Measurements from ENCODE around the gene SKI. TPM values are rescaled to one million over a fixed set of nuclear protein-coding genes. Genes with fewer than 3 reads are reported as not detected.

SKI gene
- total RNA-seq, 1 donor from 2014 or later, result 67.5 TPM

DNA sequence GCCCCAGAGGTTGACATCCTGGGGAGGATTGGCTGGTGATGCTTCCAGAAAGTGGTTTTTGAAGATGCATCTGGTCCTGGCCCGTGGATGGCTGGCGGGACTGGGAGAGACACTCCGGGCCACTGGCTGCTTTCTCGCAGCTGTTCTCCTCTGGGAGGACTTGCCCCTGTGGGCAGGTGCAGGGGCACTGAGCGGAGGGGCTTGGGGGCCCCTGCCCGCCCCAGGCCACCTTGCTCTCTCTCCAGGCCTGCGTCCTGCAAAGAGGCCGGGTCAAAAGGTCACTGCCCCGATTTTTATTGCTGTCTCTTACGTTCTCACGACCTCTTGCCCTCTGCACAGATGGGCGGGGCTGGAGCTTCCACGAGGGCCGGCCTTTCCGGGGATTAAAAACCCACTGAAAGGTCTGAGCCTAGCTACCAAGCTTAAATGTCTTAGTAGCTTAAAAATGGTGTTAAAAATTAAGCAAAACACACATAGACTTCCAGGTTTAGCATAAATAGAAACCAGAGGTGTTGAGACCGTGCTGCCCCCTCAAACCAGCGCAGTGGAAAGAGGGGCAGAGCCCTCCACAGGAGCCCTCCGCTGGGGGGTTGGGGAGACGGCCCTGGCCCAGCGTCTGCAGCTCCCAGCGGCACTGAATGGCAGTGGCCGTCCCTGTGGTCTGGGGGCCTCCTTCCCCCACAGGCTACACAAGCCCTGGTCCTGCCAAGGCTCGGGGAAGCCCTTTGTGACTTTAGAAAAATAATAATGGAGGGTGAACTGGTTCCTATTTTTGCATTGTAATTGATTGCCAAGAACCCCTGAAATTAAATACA lies 43.9 kb downstream of the SKI start:
- intact Hi-C loops (cut with micrococcal nuclease), result no loop called here

- intact Hi-C loops (cut with micrococcal nuclease), result no loop called here
These were observed 44.7 kb downstream of the SKI start for GRCh38 chr1:2272686-2273400.

DNA sequence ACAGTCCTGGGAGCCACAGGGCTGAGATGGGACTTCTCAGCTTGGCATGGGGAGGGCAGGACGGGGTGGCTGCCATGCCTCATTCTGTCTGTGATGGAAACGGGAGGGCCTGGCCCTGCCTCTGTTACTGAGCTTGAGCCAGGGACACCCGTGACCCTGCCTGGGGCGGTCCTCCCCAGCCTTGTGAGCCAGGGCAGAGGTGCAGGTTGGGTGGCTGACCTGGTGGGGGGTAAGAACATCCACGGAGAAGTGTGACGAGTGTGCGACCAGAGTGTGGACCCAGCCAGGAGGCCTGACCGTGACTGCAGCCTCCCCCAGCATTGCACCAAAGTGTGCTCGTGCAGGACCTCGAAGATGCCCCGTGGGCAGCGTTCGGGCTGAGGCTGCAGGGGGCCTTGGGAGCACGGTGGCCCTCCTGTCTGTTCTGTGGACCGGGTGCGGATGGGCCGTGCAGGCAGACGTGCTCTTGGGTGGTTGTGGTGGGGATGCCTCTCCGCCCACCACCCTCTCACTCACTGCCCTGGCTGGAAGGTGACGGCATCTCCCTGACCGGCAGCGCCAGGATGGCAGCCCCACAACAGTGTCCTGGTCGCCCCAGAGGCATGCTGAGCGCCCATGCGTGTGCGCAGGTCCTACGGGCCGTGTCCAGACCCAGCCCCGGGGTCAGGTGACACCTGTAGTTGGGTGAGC lies 45.4 kb downstream of the SKI start:
- intact Hi-C loops (cut with micrococcal nuclease), result no loop called here

GRCh38 chr1:2274231-2274928 lies 46.3 kb downstream of the SKI start:
- intact Hi-C loops (cut with micrococcal nuclease), result no loop called here

DNA sequence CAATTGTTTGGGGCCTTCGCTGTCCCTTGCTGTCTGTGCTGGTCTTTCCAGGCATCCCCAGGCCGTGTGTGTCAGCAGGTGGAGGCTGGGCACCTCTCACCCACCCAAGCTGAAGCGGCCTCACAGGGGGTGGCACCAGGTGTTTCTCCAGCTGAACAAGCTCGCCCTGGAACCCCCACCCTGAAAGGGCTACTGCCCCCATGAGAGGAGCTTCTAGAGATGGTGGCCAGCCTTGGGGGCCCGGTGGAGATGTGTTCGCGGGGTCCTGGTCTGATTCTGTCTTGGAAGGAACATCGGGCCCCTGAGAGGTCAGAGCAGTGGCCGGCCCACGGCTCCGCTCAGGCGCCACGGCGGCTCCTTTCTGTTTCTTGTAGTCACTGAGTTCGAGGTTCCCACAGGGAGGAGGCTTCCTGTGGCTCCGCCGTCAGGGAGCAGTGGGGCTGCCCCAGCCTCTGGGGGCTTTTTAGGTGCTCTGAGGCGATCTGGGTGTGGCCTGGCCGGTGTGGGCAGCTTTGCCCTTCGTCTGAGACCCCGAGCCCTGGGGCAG lies 46.9 kb downstream of the SKI start:
- intact Hi-C loops (cut with micrococcal nuclease), result no loop called here

DNA sequence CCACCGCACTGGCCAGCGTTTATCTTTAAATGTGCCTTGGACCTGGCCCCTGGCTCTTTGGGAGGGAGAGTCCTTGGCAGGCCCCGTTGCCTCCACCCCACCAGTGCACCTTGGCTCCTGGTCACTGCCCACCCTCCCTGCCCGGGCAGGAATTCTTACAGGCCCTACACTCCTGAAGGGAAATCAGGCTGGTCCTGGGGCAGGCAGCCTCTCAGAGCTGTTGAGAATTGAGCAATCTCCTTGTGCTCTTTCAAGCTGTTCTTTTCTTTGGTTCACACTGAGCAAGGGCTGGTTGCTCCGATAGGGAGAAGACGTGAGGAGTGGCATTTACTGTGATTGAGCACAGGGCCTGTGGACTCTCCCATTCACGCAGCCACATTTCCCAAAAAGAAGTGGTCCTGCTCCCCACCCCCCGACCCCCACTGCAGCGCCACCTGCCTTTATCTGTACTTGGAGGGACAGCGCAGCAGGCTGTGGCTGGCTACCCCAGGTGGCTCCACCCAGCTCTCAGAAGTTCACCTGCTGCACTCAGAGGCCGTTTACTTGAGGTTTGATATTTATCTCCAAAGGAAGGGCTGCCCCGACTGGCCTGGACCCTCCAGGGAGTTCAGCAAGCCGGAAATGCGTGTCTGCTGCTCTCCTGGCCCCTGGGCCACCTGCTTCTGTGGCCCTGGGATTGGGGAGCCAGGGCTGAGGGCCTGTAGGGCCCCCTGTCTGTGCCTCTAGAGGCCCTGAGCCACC lies 47.8 kb downstream of the SKI start:
- intact Hi-C loops (cut with micrococcal nuclease), result no loop called here

DNA sequence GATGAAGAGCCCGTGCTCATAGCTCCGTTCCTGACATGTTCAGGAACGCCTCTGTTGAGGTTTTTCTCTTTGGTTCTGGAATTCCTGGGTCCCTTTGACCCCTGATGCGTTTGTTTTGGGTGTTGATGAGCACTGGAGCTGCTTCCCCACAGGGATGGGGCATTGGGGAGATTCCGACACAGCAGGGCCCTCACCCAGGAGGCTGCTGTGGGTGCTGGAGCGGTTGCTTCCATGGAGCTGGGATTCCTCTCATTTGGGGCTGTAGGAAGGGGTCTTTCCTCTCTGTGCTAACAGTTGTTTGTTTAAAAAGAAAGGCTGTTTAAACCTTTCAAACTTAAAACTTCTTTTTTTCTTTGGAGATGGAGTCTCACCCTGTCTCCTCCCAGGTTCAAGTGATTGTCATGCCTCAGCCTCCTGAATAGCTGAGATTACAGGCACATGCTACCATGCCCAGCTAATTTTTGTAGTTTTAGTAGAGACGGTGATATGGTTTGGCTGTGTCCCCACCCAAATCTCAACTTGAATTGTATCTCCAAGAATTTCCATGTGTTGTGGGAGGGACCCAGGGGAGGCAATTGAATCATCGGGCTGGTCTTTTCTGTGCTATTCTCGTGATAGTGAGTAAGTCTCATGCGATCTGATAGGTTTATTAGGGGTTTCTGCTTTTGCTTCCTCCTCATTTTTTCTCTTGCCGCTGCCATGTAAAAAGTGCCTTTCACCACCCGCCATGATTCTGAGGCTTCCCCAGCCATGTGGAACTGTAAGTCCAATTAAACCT lies 48.9 kb downstream of the SKI start:
- intact Hi-C loops (cut with micrococcal nuclease), result no loop called here

- intact Hi-C loops (cut with micrococcal nuclease), result no loop called here
These were observed 49.8 kb downstream of the SKI start for GRCh38 chr1:2277741-2278488.

GRCh38 chr1:2278591-2279209 lies 50.6 kb downstream of the SKI start:
- intact Hi-C loops (cut with micrococcal nuclease), result no loop called here

- intact Hi-C loops (cut with micrococcal nuclease), result no loop called here
These were observed 51.1 kb downstream of the SKI start for GRCh38 chr1:2279210-2279639.

DNA sequence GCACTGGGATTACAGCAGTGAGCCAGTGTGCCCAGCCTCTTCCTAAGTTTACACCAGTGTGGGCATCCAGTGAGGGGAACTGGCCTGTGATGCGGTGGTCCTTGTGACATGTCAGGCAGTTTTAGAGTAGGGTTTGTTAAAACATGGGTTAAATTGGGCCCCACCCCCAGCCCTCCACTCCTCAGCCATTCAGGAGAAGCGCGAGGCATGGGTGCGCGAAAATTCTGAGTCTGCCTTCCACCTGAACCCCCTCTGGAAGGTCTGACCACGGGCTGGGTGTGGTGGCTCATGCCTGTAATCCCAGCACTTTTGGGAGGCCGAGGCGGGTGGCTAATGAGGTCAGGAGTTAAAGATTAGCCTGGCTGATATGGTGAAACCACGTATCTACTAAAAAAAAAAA lies 51.7 kb downstream of the SKI start:
- intact Hi-C loops (cut with micrococcal nuclease), result no loop called here

DNA sequence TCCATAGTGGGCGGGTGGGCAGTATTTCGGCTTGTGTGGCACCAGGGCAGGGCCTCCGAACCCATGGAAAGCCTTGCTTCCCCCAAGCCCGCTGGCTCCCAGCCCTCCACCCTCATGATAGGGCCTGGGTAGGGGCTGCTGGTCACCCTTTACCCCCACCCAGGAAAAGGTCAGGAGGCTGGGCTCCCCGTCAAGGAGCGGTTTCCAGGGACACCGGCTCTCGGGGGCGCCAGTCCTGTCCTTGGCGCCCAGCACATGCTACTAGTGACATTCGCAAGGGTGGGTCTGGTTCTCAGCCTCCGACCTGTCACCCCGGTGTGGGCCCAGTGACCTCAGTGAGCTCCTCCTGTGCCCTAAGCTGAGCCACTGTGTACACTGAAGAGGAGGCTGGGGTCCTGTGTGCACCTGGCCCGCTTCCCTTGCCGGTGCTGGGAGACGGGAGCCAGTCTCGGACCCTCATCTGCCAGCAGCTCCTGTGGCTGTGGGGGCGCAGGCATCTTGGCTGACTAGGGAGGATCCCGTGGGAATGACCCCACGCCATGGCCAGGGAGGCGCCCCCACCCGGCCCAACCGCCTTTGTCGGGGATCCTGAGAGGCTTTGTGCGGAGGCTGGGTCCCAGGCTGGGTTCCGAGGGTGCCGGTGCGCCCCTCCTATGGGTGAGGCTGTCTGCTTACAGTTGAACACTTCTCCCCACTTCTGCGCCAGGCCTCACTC lies 54.6 kb downstream of the SKI start:
- intact Hi-C loops (cut with micrococcal nuclease), result no loop called here

GRCh38 chr1:2283371-2283990 lies 55.4 kb downstream of the SKI start:
- intact Hi-C loops (cut with micrococcal nuclease), result no loop called here

DNA sequence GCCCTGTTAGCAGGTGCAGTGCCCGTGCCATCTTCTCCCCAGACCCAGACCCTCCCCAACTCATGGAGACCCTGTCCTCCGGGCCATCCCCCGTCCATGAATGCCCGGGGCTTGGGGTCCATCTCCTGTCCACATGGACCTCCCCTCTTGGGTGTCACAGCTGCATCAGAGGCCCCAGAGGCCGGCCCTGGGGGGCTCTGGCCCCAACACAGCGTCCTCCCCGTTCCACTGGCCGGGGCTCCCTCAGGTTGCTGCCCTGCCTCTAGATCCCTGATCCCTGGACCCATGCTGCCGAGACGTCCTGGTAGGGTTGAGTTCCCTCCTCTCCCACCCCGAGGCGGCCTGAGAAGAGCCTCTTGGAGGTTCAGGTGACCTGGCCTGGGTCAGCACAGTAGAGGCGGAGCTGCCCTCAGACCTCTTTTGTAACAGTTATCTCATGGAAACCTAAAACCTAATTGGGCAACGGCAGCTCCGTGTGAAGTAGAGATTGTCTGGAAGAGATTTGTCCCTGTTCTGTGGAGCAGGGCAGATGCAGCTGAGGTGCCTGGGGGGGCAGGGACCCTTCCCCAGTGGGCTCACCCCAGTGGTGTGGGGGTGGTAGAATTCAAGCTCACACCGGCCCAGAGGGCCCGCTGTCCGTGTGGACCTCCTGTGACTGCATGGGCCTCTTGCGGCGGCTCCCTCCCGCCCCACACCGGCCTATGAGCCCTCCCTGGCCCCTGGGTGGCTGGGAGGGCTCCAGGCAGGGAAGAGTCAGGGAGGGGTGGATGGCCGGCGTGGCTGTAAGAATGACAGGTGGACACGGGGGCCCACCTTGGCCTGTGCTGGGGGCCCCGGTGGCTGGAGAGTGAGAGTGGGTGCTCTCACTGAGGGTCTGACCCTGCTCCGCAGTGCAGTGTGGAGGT lies 56.1 kb downstream of the SKI start:
- intact Hi-C loops (cut with micrococcal nuclease), result no loop called here

DNA sequence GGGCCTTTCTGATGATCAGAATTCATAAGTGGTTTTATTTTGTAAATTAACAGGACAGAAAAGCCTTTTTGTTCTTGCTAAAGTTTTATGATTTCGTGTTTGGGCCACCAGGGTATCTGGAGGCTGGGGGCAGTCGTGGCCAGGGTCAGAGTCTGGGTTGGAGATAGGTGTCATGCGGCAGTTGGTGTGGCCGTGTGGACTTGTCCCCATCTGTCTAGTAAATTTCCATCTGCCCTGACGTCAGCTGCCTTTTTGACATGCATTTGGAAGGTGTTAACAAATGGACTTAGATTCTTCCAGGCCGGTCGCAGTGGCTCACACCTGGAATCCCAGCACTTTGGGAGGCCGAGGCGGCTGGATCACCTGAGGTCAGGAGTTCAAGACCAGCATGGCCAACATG lies 56.8 kb downstream of the SKI start:
- intact Hi-C loops (cut with micrococcal nuclease), result no loop called here

DNA sequence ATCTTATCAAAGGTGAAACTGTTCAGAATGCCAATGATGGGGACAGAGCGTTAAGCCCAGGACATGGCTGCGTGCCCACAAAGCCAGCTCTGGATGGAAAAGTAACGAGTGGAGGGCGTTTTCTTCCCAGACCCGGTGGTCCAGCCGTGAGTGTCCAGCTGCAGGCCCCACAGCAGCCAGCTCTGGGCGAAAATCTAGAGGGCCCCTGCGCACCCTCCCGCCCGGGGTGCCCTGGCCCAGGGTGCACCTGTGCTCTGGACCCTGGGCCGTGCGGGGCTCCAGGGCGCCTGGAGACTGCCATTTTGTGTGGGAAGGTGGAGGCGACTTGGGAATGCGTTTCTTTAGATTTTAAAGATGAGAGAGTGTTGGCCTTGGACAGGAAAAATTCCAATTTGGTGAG lies 58.8 kb downstream of the SKI start:
- intact Hi-C loops (cut with micrococcal nuclease), result no loop called here

DNA sequence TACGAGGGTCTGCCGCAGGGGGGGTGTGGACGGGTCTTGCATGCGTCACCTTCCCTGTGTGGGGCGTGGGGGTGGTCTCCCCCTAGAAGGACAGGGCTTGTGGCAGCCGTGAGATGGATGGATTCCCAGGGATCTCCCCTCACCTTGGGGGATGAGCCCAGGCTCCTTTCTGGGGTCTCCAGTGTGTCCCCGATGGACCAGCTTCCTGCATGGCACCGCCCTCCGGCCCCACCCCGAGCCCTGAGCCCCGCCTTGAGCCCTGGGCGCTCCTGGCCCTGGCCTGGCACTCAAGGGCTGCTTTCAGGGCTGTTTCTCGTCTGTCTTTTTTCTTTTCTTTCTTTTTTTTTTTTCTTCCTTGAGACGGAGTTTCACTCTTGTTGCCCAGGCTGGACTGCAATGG lies 59.5 kb downstream of the SKI start:
- intact Hi-C loops (cut with micrococcal nuclease), result no loop called here

Data from T-helper 1 cell treated with Interleukin-12 subunit alpha and Interleukin-12 subunit beta and Interleukin-4 antibody, amounts not matched to agents 30 ng/mL and 1 ng/mL, for 36 hours (primary cell).